ENCODE data around the gene EBLN2. TPM values are rescaled to one million over a fixed set of nuclear protein-coding genes. Genes with fewer than 3 reads are reported as not detected.
A peak's percentile ranks its signal among the peaks of the same experiment; 100 is the strongest.
"Not testable (repeated sequence)": the region's sequence is repeated elsewhere in the genome, so short reads cannot be mapped to it uniquely, and the experiment has no call there.

Gene EBLN2
- total RNA-seq, 1 donor from 2014 or later: 12.9 TPM

GRCh38 chr3:73060302-73060723 is 1.1 kb upstream of the EBLN2 start:
- no peak for DNase-seq

GRCh38 chr3:73066243-73066642 is 4.8 kb downstream of the EBLN2 start:
- DNase-seq: not testable (repeated sequence)

GRCh38 chr3:73068419-73068818 is 7.0 kb downstream of the EBLN2 start:
- no peak for DNase-seq

GRCh38 chr3:73069187-73069586 is 7.7 kb downstream of the EBLN2 start:
- no peak for DNase-seq

GRCh38 chr3:73069775-73070444 is 8.5 kb downstream of the EBLN2 start:
- no peak for DNase-seq

GRCh38 chr3:73070675-73071575 is 9.5 kb downstream of the EBLN2 start:
- DNase-seq: no peak

- no peak for DNase-seq
Observed at GRCh38 chr3:73071952-73072351, 10.5 kb downstream of the EBLN2 start.

GRCh38 chr3:73072634-73073033 is 11.2 kb downstream of the EBLN2 start:
- no peak for DNase-seq

- DNase-seq: no peak
Observed at GRCh38 chr3:73073091-73073707, 11.7 kb downstream of the EBLN2 start.

- no peak for DNase-seq
Observed at GRCh38 chr3:73074781-73075180, 13.3 kb downstream of the EBLN2 start.

- peak; percentile 45 for DNase-seq
Observed at GRCh38 chr3:73080216-73080966, 18.9 kb downstream of the EBLN2 start.

GRCh38 chr3:73081140-73081539 is 19.7 kb downstream of the EBLN2 start:
- no peak for DNase-seq

- no peak for DNase-seq
Observed at GRCh38 chr3:73084170-73084569, 22.7 kb downstream of the EBLN2 start.

GRCh38 chr3:73086071-73086494 is 24.6 kb downstream of the EBLN2 start:
- DNase-seq: peak; percentile 72

GRCh38 chr3:73094129-73094528 is 32.7 kb downstream of the EBLN2 start:
- DNase-seq: no peak

- DNase-seq: no peak
Observed at GRCh38 chr3:73094951-73095350, 33.5 kb downstream of the EBLN2 start.

- no peak for DNase-seq
Observed at GRCh38 chr3:73096169-73096568, 34.7 kb downstream of the EBLN2 start.

- no peak for DNase-seq
Observed at GRCh38 chr3:73098026-73098425, 36.6 kb downstream of the EBLN2 start.

- no peak for DNase-seq
Observed at GRCh38 chr3:73098873-73099272, 37.4 kb downstream of the EBLN2 start.

GRCh38 chr3:73100741-73101559 is 39.5 kb downstream of the EBLN2 start:
- peak; percentile 96 for DNase-seq

GRCh38 chr3:73101881-73102280 is 40.4 kb downstream of the EBLN2 start:
- DNase-seq: no peak
